K562 (cell line): ENCODE measurements around the gene DDAH1. TPM values are rescaled to one million over a fixed set of nuclear protein-coding genes. Genes with fewer than 3 reads are reported as not detected.

ENCODE experiments used
- ATAC-seq: fragments of 200-7000 bp; cut with Tn5 transposase; 3 replicates; pipeline ENCODE4 v1.9.1; 2020; ENCODE audit warnings: moderate library complexity
- BruUV-seq: library from RNA; stranded (reverse); fragments of 400-500 nt; replicated peaks from 2 replicates; lab custom pipeline; 2021; lab: Mats Ljungman, UMichigan
- CTCF ChIA-PET: fragments of 300-600 bp; formaldehyde crosslinking; extraction: SDS; loops from one replicate; lab custom pipeline; 2021; ENCODE audit warnings: low intra/inter-chr PET ratio; lab: Yijun Ruan, JAX
- POLR2A ChIA-PET: fragments of 300-600, 350-650 bp; sonication (Branson Sonifier 250); formaldehyde crosslinking; extraction: SDS; loops from one replicate; lab custom pipeline; 2021; ENCODE audit warnings: antibody characterized with exemption, inconsistent platforms; lab: Yijun Ruan, JAX
- DNase-seq, 4 experiments: peaks; one replicate each; pipeline versions ENCODE4 v3.0.0 to v3.0.0-alpha.2; 2011 to 2018; ENCODE audit warnings: low spot score in 3 of 4, mixed read lengths in 3 of 4; ENCODE audit errors: extremely low read depth in 1 of 4
- FAIRE-seq: peaks from 2 replicates; lab custom pipeline; 2011; peaks lifted over from hg19 to GRCh38; lab: Jason Lieb, UNC
- H2AFZ ChIP-seq: 2 replicates; pipeline ENCODE4 v1.6.0; 2011; ENCODE audit warnings: low read depth, low read length, control low read depth, inconsistent platforms
- H3K27ac ChIP-seq: fragments of 200-600 bp; 3 replicates; pipeline ENCODE4 v1.8.0; 2011; ENCODE audit warnings: low read depth, mild to moderate bottlenecking, control low read depth, inconsistent platforms, low read length, moderate library complexity, mixed read lengths; ENCODE audit errors: extremely low read depth
- H3K27me3 ChIP-seq, 2 experiments: fragments of 300-600 bp in 1 of 2; 2 replicates in 1 of 2; 3 replicates in 1 of 2; pipeline versions ENCODE4 v1.6.0 to v1.8.0; 2011; ENCODE audit warnings: inconsistent platforms in 2 of 2, low read length in 2 of 2, mild to moderate bottlenecking in 1 of 2, mixed read lengths in 1 of 2, moderate library complexity in 1 of 2; ENCODE audit not compliant: control insufficient read depth in 2 of 2, insufficient read depth in 2 of 2
- H3K36me3 ChIP-seq: fragments of 300-600 bp; 3 replicates; pipeline ENCODE4 v1.8.0; 2011; ENCODE audit warnings: mild to moderate bottlenecking, low read length, inconsistent platforms; ENCODE audit not compliant: control insufficient read depth, insufficient read depth
- H3K4me1 ChIP-seq, 2 experiments: fragments of 200-600 bp in 1 of 2; replicated peaks in 1 of 2; 2 replicates in 1 of 2; 3 replicates in 1 of 2; pipeline versions ENCODE4 v1.5.1 to v1.8.0; 2011; ENCODE audit warnings: inconsistent platforms in 2 of 2, low read length in 2 of 2, mild to moderate bottlenecking in 1 of 2, mixed read lengths in 1 of 2, moderate library complexity in 1 of 2; ENCODE audit not compliant: control insufficient read depth in 2 of 2, insufficient read depth in 2 of 2
- H3K4me2 ChIP-seq: 2 replicates; pipeline ENCODE4 v1.6.1; 2011; ENCODE audit warnings: low read length, control low read depth, inconsistent platforms, mixed read lengths; ENCODE audit not compliant: insufficient read depth
- H3K4me3 ChIP-seq: fragments of 200-600 bp; sonication (generic), shearing (Covaris generic); 2 replicates; pipeline ENCODE4 v1.5.1; 2016; ENCODE audit warnings: control low read depth, inconsistent platforms
- H3K79me2 ChIP-seq: fragments of 200-600 bp; 3 replicates; pipeline ENCODE4 v1.8.0; 2011; ENCODE audit warnings: low read length, inconsistent platforms; ENCODE audit not compliant: control insufficient read depth, insufficient read depth
- H3K9ac ChIP-seq, 2 experiments: 2 replicates each; pipeline versions ENCODE4 v1.6.0 to v1.6.1; 2011; ENCODE audit warnings: low read depth in 2 of 2, low read length in 2 of 2, control low read depth in 1 of 2, inconsistent platforms in 1 of 2, mild to moderate bottlenecking in 1 of 2, mixed read lengths in 1 of 2; ENCODE audit not compliant: insufficient read depth in 1 of 2
- H3K9me1 ChIP-seq: one replicate; pipeline ENCODE4 v1.6.0; 2011; ENCODE audit warnings: inconsistent platforms, mild to moderate bottlenecking, low read length, moderate library complexity; ENCODE audit not compliant: control insufficient read depth, insufficient read depth
- H3K9me3 ChIP-seq: replicated peaks from 2 replicates; pipeline ENCODE4 v1.5.1; 2011; ENCODE audit warnings: low read depth, low read length, inconsistent platforms; ENCODE audit not compliant: control insufficient read depth, insufficient read depth
- H4K20me1 ChIP-seq: replicated peaks from 2 replicates; pipeline ENCODE4 v1.6.1; 2011; ENCODE audit warnings: low read length, inconsistent platforms, mixed read lengths; ENCODE audit not compliant: control insufficient read depth, insufficient read depth
- CREB3L1 ChIP-seq: fragments of 450-650 bp; IDR thresholded peaks from 2 replicates; pipeline ENCODE4 v1.6.1; 2014; ENCODE audit warnings: low read depth, mild to moderate bottlenecking, moderate library complexity, borderline replicate concordance
- DDX20 ChIP-seq: fragments of 450-650 bp; IDR thresholded peaks from 2 replicates; pipeline ENCODE4 v1.6.1; 2016; ENCODE audit warnings: missing genetic modification characterization, low read depth, mild to moderate bottlenecking, missing compliant biosample characterization, moderate library complexity
- E2F5 ChIP-seq: sonication (generic); formaldehyde crosslinking; IDR thresholded peaks from 2 replicates; pipeline ENCODE4 v1.8.0; 2022; ENCODE audit warnings: mild to moderate bottlenecking, missing genetic modification reagents
- ESRRB ChIP-seq: fragments of 250-450 bp; sonication (Bioruptor Pico); IDR thresholded peaks from 2 replicates; pipeline ENCODE4 v1.5.0; 2020; ENCODE audit warnings: mild to moderate bottlenecking, moderate library complexity, borderline replicate concordance
- GMEB1 ChIP-seq: fragments of 250-450 bp; sonication (Bioruptor Pico); IDR thresholded peaks from 2 replicates; pipeline ENCODE4 v1.4.0; 2020; ENCODE audit warnings: mild to moderate bottlenecking
- GTF2E2 ChIP-seq: fragments of 200-800 bp; sonication (Bioruptor generic); IDR thresholded peaks from 2 replicates; pipeline ENCODE4 v1.6.1; 2016; ENCODE audit warnings: missing genetic modification characterization, missing compliant biosample characterization
- KLF13 ChIP-seq: fragments of 450-650 bp; IDR thresholded peaks from 2 replicates; pipeline ENCODE4 v1.6.1; 2016; ENCODE audit warnings: missing genetic modification characterization, low read depth, mild to moderate bottlenecking, missing compliant biosample characterization, moderate library complexity, borderline replicate concordance
- LCOR ChIP-seq: sonication (generic); formaldehyde crosslinking; IDR thresholded peaks from 2 replicates; pipeline ENCODE4 v1.8.0; 2022; ENCODE audit warnings: mild to moderate bottlenecking, missing genetic modification reagents
- MAFF ChIP-seq: IDR thresholded peaks from 2 replicates; pipeline ENCODE4 v1.6.1; 2012; ENCODE audit warnings: low read length, improper control_type of control experiment
- MBD1 ChIP-seq: fragments of 250-450 bp; sonication (Bioruptor Pico); IDR thresholded peaks from 2 replicates; pipeline ENCODE4 v1.8.0; 2022; ENCODE audit warnings: inconsistent platforms
- NCOA1 ChIP-seq: fragments of 450-650 bp; IDR thresholded peaks from 2 replicates; pipeline ENCODE4 v1.6.1; 2016; ENCODE audit warnings: low read depth
- NR2F6 ChIP-seq: fragments of 450-650 bp; formaldehyde crosslinking; IDR thresholded peaks from 2 replicates; pipeline ENCODE4 v1.4.0; 2020; ENCODE audit warnings: mild to moderate bottlenecking
- POLR2H ChIP-seq: IDR thresholded peaks from 2 replicates; pipeline ENCODE4 v1.6.1; 2016; ENCODE audit warnings: missing genetic modification characterization, low read depth, mild to moderate bottlenecking, control low read depth, missing compliant biosample characterization, moderate library complexity
- RBFOX2 ChIP-seq: fragments of 200-400 bp; formaldehyde crosslinking; IDR thresholded peaks from 2 replicates; pipeline ENCODE4 v1.6.1; 2017; ENCODE audit warnings: low read depth, mild to moderate bottlenecking, low read length, moderate library complexity
- ZNF140 ChIP-seq: fragments of 250-450 bp; sonication (Bioruptor Pico); IDR thresholded peaks from 2 replicates; pipeline ENCODE4 v1.8.0; 2021; ENCODE audit warnings: moderate library complexity, mild to moderate bottlenecking, inconsistent platforms
- ZNF561 ChIP-seq: fragments of 450-650 bp; formaldehyde crosslinking; conservative IDR thresholded peaks from 2 replicates; pipeline ENCODE4 v1.4.0; 2020; ENCODE audit warnings: mild to moderate bottlenecking, moderate library complexity
- WGBS: fragments of 100-300 bp; shearing (Covaris generic); methylation state at CpG from one replicate; pipeline ENCODE4 v1.1.6; 2016; ENCODE audit warnings: low coverage, mixed read lengths; ENCODE audit not compliant: insufficient coverage; ENCODE audit errors: missing lambda C conversion rate; 5-methylcytosine and 5-hydroxymethylcytosine counted together
- in situ Hi-C: fragments of 300-500 bp; cut with MboI; formaldehyde crosslinking; loops from 4 replicates; pipeline ENCODE4 v1.15.0; 2018; ENCODE audit warnings: inconsistent platforms, mixed read lengths
- intact Hi-C: fragments of 100-400 bp; cut with micrococcal nuclease; formaldehyde crosslinking; loops from 2 replicates; pipeline ENCODE4 v1.14.2; 2022
- polyA plus RNA-seq, 8 experiments: library from polyadenylated mRNA; depleted of rRNA in 4 of 8; stranded (reverse) in 5 of 8; unstranded in 3 of 8; fragments of >200 nt; fragmentation: Nextera tagmentation in 2 of 8; fragmentation: Illumina TruSeq in 1 of 8; extraction: Ambion mirVana in 2 of 8; extraction: Trizol in 1 of 8; gene quantifications; 2 replicates each; pipeline versions ENCODE4 v1.2.1 to v1.2.3, GENCODE V29; 2011 to 2014; ENCODE audit warnings: inconsistent platforms in 1 of 8, missing spikeins in 1 of 8
- total RNA-seq, 7 experiments: library from RNA; depleted of rRNA in 6 of 7; stranded (reverse); fragments of >200 nt in 6 of 7; fragmentation: Illumina TruSeq in 2 of 7; extraction: Trizol in 2 of 7; gene quantifications; 2 replicates each; pipeline versions ENCODE4 v1.2.1 to v1.2.3, GENCODE V29; 2011 to 2021; ENCODE audit warnings: low replicate concordance in 1 of 7

The DDAH1 gene
- total and polyA plus RNA-seq, 9 of the 15 experiments (the other 6 are each of a cell fraction or from before 2014, with no cell fraction given) = 0.04 to 0.24 (median 0.10) TPM

GRCh38 chr1:85368073-85368770 is 96.7 kb downstream of the DDAH1 start:
- FAIRE-seq (no peak), ATAC-seq (no peak), DNase-seq (no peak)
- Histone ChIP-seq H3K4me3 (no peak overlapping the region), H3K4me2 (no peak overlapping the region), H3K9me3 (no peaks in the 10 kb centered on the region), H3K36me3 (no peaks in the 10 kb centered on the region), H2AFZ (no peak overlapping the region), H3K27ac (no peak overlapping the region), H3K9me1 (no peaks in the 10 kb centered on the region), H3K27me3 (no peaks in the 10 kb centered on the region), H3K79me2 (no peaks in the 10 kb centered on the region), H3K9ac (no peak overlapping the region), H4K20me1 (no peaks in the 10 kb centered on the region), H3K4me1 (no peaks in the 10 kb centered on the region)
- TF ChIP-seq KLF13 (no peak), E2F5 (CRISPR knock-in tag) (no peak), ESRRB (CRISPR knock-in tag) (no peak), ZNF140 (CRISPR knock-in tag) (no peak), RBFOX2 (no peak), NR2F6 (no peak), NCOA1 (no peak), MBD1 (CRISPR knock-in tag) (no peak), CREB3L1 (no peak), LCOR (CRISPR knock-in tag) (no peak), ZNF561 (CRISPR knock-in tag) (no peak), DDX20 (tag) (no peak), GMEB1 (CRISPR knock-in tag) (no peak), POLR2H (no peak), MAFF (no peak), GTF2E2 (tag) (no peak)
- intact Hi-C loops (no loop called here), in situ Hi-C loops (no loop called here)
- ChIA-PET CTCF (no interaction called here), POLR2A (no interaction called here)
- no TSS peak for BruUV-seq
- 0% methylated on average over 6 of the region's 6 CpGs for WGBS
